NOMO-1 (cell line): ENCODE measurements around the gene B3GNT8.
"Not testable (repeated sequence)": the region's sequence is repeated elsewhere in the genome, so short reads cannot be mapped to it uniquely, and the experiment has no call there.

Source experiments
- DNase-seq, 2 experiments: peaks; one replicate each; lab custom pipeline; 2025; ENCODE audit not compliant: unreplicated experiment in 2 of 2; lab: John Stamatoyannopoulos, UW

B3GNT8 gene

DNA sequence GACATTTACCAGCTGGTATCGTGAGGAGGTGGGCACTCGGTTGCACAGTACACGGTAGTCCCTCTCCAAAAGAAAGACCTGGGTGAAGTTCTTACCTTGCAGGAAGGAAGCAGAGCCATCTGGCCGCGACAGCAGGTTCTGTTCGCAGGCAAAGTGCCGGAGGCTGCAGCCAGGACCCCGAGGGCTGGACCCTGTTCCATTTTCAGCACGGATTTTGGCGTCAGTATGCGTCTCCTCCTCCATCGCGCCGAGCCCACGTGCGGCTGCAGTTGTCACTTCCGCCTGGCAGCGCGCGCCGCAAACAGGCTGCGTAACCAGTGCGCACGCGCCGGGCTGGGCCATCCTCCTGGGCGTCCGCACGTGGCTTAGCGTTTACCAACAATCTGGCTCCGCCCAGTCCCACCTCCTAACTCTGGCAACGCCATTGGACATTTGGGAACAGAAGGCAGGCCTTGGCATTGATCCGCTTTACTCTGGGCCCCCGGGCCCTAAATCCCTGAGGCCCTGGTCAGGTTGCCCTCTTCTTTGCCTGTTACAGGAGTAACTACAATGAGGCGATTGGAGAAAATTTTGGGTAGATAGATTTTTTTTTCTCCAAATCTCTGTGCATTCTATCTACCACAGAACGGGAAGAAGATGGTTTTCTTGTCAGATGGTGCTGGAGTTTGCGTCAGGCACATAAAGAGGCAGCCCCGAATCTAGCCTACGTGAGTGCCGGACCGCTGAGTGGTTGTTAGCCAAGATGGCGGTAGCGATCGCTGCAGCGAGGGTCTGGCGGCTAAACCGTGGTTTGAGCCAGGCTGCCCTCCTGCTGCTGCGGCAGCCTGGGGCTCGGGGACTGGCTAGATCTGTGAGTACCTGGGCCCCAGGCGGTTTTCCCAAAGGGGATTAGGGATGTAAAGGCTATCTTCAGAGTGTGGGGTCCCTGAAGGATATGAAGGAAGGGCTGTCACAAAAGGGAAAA lies 29.8 kb downstream of the B3GNT8 start, which contains the start of the genes BCKDHA and EXOSC5:
Gene BCKDHA (plus strand): TSS at position 733 of the 964 bp plus-strand sequence. CDS start 10 bp downstream, at position 743.
Gene EXOSC5 (minus strand): TSS at position 274 of the 964 bp plus-strand sequence. CDS start 31 bp downstream, at position 243.
- peak; percentile 99 for DNase-seq

DNA sequence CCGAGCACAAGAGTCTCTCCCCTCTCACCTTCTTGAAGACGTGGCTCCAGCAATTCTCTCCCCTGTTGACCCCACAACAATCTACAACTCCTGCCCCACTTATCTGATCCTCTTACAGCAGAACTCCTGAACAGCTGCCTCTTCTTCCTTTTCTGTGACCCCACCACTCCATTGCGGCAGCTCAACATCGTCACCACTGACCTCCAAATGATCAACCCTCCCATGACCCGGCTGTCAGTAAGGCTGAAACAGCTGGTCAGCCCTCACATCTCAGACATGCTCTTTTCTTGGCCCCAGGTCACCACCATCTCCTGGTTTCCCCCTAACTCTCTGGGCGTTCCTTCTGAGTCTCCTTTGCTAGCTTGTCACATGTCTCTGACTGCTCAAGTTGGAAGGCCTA lies 31.8 kb downstream of the B3GNT8 start:
- no peak for DNase-seq

DNA sequence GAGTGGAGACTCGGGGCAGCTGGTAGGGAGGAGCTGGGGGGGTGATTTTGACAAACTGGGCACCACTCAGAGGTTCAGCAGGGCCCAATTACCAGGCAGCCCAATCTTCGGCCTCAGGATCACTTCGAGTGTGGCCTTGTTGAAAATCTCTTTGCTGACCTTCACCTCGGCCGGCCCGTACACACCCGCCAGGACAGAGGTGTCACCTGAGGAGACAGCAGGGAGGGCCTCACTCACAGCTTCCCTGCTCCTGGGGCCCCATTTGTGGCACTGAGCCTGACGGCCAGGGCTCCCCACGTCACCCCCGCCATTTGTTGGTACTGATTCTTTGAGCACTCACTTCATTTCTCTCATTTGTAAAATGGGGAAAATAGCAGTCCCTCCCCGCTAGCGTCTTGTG lies 34.4 kb downstream of the B3GNT8 start:
- no peak for DNase-seq

DNA sequence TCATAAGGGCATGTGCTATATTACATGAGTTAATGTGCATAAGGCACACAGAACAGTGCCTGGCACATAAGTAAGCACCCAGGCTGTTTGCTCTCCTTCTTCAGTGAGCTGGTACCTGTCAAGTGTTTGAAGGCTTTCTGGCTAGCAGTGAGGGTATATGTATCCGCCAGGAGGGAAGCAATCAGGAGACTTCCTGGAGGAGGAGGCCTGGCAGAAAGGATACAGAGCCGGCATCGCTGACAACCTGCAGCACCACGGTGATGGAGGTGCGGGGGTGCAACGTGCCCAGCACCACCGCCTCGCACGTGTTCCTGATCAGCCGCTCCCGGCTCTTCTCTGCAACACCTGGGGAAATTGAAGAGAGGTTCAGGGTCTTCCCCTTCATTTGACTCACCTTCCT lies 35.6 kb downstream of the B3GNT8 start:
- no peak for DNase-seq

DNA sequence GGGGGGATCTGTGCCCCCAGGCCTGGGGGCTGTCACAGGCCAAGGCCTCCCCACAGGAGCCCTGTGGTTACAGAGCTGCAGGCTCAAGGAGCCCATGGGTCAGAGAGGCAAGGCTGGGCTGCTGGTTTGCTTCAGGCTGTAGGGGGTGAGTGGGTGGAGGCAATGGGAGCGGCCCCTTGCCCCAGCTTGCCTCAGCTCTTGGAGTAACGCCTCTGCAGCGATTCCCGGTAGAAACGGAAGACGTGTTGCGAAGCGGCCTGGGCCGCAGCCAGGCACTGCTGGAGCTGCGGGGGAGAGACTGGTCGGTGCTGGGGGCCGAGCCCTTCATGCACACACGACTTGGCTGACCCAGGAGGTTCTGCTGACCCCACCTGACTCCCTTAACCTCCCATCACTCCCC lies 40.7 kb downstream of the B3GNT8 start:
- DNase-seq = no peak

DNA sequence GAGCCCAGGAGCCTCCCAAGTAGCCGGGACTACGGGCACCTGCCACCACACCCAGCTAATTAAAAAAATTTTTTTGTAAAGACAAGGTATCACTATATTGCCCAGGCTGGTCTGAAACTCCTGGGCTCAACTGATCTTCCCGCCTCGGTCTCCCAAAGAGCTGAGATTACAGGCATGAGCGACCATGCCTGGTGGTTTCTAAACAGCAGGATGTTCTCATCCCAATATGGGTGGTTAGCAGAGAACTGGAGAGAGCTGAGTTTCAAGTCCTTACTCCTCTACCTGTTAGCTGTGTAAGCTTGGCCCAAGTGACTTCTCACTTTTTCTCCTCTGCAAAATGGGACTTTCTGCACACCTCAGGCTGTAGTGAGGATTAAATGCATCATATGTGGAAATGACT lies 42.8 kb downstream of the B3GNT8 start:
- DNase-seq = no peak

DNA sequence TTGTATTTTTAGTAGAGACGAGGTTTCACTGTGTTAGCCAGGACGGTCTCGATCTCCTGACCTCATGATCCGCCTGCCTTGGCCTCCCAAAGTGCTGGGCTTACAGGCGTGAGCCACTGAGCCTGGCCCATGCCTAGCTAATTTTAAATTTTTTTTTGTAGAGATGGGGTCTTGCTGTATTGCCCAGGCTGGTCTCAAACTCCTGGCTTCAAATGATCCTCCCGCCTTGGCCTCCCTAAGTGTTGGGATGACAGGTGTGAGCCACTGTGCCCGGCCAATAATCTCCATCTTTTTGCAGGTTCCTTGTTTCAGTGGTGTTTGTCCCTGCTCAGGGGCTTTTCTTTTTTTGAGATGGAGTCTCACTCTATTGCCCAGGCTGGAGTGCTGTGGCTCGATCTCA lies 45.6 kb downstream of the B3GNT8 start:
- DNase-seq = not testable (repeated sequence)

DNA sequence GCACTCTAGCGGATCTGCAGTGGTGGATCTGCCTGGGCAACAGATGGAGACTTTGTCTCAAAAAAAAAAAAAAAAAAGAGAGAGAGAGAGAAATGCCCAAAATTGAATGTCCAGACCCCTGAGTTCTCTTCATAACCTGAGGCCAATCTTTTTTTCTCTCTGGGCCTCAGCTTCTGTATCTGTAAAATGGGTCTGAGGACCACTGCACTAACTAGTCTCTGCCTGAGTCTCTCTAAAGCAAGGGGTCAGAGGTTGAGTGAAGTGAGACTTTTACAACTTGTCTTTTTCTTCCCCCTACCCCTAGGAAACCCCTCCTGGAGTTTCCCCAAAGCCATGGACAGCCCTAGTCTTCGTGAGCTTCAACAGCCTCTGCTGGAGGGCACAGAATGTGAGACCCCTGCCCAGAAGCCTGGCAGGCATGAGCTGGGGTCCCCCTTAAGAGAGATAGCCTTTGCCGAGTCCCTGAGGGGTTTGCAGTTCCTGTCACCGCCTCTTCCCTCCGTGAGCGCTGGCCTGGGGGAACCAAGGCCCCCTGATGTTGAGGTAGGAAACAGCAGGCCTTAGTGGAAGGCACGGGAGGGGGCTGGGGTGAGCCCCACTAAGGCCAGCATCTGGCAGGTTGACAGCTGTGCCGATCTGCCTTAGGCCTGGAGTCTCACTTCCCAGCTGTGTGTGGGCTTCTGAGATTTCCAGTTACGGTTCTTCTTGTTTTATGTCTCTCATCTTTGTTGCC lies 49.0 kb downstream of the B3GNT8 start:
- DNase-seq = no peak

DNA sequence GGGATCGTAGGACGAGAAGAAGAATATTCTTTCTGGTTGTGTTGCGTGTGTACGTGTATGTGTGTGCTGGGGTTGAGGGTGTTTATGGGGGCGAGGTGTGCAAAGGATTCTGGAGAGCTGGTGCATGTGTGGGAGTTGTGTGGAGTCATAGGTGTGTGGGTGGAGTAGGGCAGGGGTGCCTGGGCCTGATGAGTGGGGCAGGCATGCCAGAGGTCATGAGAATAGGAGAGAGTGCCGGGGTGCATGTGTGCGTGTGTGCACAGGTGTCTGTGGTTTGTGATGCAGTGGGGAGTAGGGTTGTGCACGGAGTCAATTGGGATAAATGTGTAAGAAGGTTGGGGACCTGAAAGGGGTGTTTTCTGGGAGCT lies 50.2 kb downstream of the B3GNT8 start:
- no peak for DNase-seq

DNA sequence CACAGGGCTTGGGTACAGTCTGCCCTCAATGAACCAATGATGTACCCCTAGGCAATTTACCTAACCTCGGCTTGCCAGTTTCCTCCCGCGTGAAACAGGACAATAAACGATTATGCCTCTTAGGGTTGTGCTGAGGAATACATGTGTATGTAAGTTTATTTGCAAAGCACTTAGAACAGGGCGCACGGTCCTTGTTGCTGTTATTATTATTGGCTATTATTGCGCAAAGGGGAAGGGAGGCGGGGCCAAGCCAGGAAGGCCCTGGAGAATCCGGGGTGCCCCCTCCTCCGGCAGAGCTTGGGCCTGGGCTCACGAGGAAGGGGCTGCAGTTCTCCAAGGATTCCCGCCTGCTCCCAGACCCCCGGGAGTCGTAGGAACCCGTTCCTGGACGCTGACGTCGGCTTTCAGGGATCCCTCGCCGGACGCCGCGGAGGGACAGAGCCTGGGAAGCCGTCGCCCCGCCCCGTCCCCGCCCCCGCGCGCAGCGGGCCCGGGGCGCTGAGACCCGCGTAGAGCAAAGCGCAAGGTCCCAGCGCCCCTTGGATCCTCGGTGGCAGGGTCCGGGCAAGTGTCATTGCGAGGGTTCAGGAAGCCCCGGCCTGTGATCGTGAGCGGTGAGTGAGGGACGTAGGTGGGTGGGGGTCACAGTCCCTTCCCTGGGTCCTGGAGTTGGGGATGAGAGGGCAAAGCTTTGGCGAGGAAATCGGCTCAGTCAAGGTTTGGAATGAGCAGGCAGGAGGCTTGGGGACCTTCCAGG lies 50.8 kb downstream of the B3GNT8 start, which contains the start of gene TMEM91:
Gene TMEM91 (plus strand): TSS at position 293 of the 757 bp plus-strand sequence. CDS start 1,777 bp downstream, outside the sequence.
- DNase-seq = peak; percentile 14 to 15
